ENCODE data around the gene GBP7. TPM values are rescaled to one million over a fixed set of nuclear protein-coding genes. Genes with fewer than 3 reads are reported as not detected.

The GBP7 gene
- total RNA-seq, 1 donor from 2014 or later = not detected

- DNase-seq = no peak
- Mint-ChIP-seq H3K27me3 (ENCODE audit: unreplicated experiment) (no peaks in the 10 kb centered on the region), H3K9me3 (ENCODE audit: unreplicated experiment) (no peaks in the 10 kb centered on the region), H3K36me3 (ENCODE audit: unreplicated experiment) (no peaks in the 10 kb centered on the region), H3K4me3 (ENCODE audit: unreplicated experiment) (no peak overlapping the region), H3K27ac (ENCODE audit: unreplicated experiment) (no peak overlapping the region), H3K4me1 (ENCODE audit: low read depth, unreplicated experiment) (no peaks in the 10 kb centered on the region)
- TF ChIP-seq CTCF (IDR thresholded peaks at IDR 0.05; ENCODE audit: partially characterized antibody, unreplicated experiment) = no peak
These were observed 30.6 kb upstream of the GBP7 start for GRCh38 chr1:89206373-89206772.

GRCh38 chr1:89203166-89203565, 27.4 kb upstream of the GBP7 start:
- Mint-ChIP-seq H3K27me3 (ENCODE audit: unreplicated experiment) (no peaks in the 10 kb centered on the region), H3K4me3 (ENCODE audit: unreplicated experiment) (no peak overlapping the region), H3K9me3 (ENCODE audit: unreplicated experiment) (no peaks in the 10 kb centered on the region), H3K27ac (ENCODE audit: unreplicated experiment) (no peak overlapping the region), H3K4me1 (ENCODE audit: low read depth, unreplicated experiment) (no peaks in the 10 kb centered on the region), H3K36me3 (ENCODE audit: unreplicated experiment) (no peaks in the 10 kb centered on the region)
- no peak for DNase-seq
- TF ChIP-seq CTCF (IDR thresholded peaks at IDR 0.05; ENCODE audit: partially characterized antibody, unreplicated experiment) = no peak

GRCh38 chr1:89201106-89201794, 25.4 kb upstream of the GBP7 start:
- H3K4me3 Mint-ChIP-seq (ENCODE audit: unreplicated experiment) = no peak overlapping the region
- no peak overlapping the region for H3K27ac Mint-ChIP-seq (ENCODE audit: unreplicated experiment)
- H3K4me1 Mint-ChIP-seq (ENCODE audit: low read depth, unreplicated experiment) = no peaks in the 10 kb centered on the region
- no peaks in the 10 kb centered on the region for H3K9me3 Mint-ChIP-seq (ENCODE audit: unreplicated experiment)
- no peak for DNase-seq
- no peaks in the 10 kb centered on the region for H3K27me3 Mint-ChIP-seq (ENCODE audit: unreplicated experiment)
- no peak for TF ChIP-seq CTCF (IDR thresholded peaks at IDR 0.05; ENCODE audit: partially characterized antibody, unreplicated experiment)
- no peaks in the 10 kb centered on the region for H3K36me3 Mint-ChIP-seq (ENCODE audit: unreplicated experiment)

DNA sequence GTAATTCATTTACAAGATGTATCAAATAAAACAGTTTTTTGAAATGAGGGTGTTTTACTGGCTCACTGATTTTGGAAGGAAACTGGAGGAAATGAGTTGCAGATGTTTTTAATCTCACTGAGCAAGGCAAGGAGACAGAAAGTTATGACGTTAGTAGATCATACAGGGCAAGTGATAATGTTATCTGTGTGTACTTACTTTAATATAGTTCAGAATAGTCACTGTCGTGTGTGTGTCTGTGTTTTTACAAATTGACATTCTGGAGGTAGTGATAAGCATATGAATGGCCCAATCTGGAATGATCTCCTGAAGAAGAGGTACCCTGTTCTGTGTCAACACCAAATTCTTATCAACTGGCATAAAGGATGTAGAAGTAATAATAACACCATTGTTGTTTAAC, 24.9 kb upstream of the GBP7 start:
- no peaks in the 10 kb centered on the region for H3K4me1 Mint-ChIP-seq (ENCODE audit: low read depth, unreplicated experiment)
- DNase-seq = no peak
- no peak overlapping the region for H3K4me3 Mint-ChIP-seq (ENCODE audit: unreplicated experiment)
- H3K27me3 Mint-ChIP-seq (ENCODE audit: unreplicated experiment) = no peaks in the 10 kb centered on the region
- no peak for TF ChIP-seq CTCF (IDR thresholded peaks at IDR 0.05; ENCODE audit: partially characterized antibody, unreplicated experiment)
- H3K9me3 Mint-ChIP-seq (ENCODE audit: unreplicated experiment) = no peaks in the 10 kb centered on the region
- no peaks in the 10 kb centered on the region for H3K36me3 Mint-ChIP-seq (ENCODE audit: unreplicated experiment)
- no peak overlapping the region for H3K27ac Mint-ChIP-seq (ENCODE audit: unreplicated experiment)

GRCh38 chr1:89199525-89200031, 23.8 kb upstream of the GBP7 start:
- Mint-ChIP-seq H3K9me3 (ENCODE audit: unreplicated experiment) (no peaks in the 10 kb centered on the region), H3K27ac (ENCODE audit: unreplicated experiment) (no peak overlapping the region), H3K36me3 (ENCODE audit: unreplicated experiment) (no peaks in the 10 kb centered on the region), H3K4me3 (ENCODE audit: unreplicated experiment) (no peak overlapping the region), H3K27me3 (ENCODE audit: unreplicated experiment) (no peaks in the 10 kb centered on the region), H3K4me1 (ENCODE audit: low read depth, unreplicated experiment) (no peaks in the 10 kb centered on the region)
- TF ChIP-seq CTCF (IDR thresholded peaks at IDR 0.05; ENCODE audit: partially characterized antibody, unreplicated experiment) = no peak
- DNase-seq = no peak
